Left kidney (tissue), 2 donors: ENCODE measurements around the gene SLC9A9. TPM values are rescaled to one million over a fixed set of nuclear protein-coding genes. Genes with fewer than 3 reads are reported as not detected.
"Not testable (repeated sequence)": the region's sequence is repeated elsewhere in the genome, so short reads cannot be mapped to it uniquely, and the experiment has no call there.

ENCODE experiments used
- DNase-seq: peaks from one replicate; pipeline ENCODE4 v3.0.0-alpha.2; 2013
- polyA plus RNA-seq: library from polyadenylated mRNA; unstranded; fragments of 120-200 nt; gene quantifications from one replicate; pipeline ENCODE4 v1.2.1, GENCODE V29; 2013; ENCODE audit not compliant: insufficient read length

SLC9A9 gene
- polyA plus RNA-seq, 1 donor = 5.9 TPM

DNA sequence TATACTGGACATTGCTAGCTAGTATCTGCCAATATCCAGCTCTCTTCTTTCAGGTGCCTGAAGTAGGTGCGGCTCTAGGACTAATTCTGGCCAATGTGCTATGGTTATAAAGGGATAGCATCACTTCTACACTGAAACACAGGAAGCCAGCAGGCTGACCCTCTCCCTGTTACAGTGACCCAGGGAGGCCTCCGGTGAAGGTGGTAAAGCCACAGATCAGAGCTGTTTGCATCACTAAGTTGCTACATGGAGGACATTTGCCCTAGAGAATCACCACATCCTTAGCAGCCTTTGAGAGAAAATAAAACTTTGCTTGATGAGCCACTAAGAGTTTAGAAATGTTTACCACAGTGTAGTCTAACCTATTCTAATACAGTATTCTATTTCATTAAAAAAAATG lies 567.3 kb downstream of the SLC9A9 start:
- no peak for DNase-seq

GRCh38 chr3:143279567-143279966 lies 568.7 kb downstream of the SLC9A9 start:
- not testable (repeated sequence) for DNase-seq

- DNase-seq = no peak
These were observed 569.5 kb downstream of the SLC9A9 start for GRCh38 chr3:143278721-143279120.

GRCh38 chr3:143277531-143277930 lies 570.7 kb downstream of the SLC9A9 start:
- DNase-seq = no peak

DNA sequence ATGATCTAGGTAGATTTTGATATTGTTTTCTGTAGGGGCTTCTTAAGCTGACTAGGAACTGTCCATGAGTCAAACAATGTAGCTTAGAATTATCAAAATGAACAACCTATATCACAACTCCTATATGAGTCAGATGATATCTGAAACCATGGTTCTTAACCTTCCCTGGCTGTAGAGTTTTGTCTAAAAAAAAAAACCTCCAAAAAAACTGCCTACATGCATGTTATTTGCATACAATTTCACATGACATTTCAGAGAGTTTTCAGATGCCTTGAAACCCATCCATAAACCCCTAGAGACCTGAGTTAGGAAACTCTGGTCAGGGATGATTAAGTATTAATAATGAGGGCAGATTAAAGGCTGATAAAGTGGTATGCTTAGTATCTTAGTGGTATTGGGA lies 571.7 kb downstream of the SLC9A9 start:
- DNase-seq = no peak

DNA sequence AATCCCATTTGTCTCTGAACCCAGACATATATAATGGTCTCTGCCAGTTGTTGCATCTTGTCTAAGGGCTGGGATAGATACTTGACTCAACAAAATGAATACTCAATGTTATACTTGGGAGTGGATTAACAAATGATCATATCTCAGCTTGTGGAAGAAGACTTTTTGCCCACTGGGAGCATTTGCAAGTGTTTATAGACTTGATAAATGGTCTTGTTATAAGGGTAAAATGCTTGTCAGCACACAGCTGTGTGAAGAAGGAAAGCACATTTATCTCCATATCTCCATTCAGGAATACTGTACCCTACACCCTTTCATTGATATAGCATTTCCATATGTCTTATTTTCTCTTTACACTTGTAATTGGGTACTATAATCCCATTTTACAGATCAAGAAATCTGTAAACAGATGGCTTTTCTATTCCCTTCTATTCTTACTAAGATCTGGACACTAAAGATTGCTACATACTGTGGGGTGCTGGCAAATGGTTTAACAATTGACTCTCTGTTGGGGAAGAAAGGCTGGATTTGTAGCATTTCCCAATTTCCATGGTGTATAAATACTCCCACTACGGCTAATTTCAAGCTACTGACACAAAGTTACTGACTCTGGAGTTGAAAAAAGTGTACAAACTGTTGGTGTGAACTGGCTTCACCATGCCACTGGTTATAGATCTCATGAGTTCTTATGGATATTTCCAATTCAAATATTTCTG lies 574.1 kb downstream of the SLC9A9 start:
- no peak for DNase-seq

DNA sequence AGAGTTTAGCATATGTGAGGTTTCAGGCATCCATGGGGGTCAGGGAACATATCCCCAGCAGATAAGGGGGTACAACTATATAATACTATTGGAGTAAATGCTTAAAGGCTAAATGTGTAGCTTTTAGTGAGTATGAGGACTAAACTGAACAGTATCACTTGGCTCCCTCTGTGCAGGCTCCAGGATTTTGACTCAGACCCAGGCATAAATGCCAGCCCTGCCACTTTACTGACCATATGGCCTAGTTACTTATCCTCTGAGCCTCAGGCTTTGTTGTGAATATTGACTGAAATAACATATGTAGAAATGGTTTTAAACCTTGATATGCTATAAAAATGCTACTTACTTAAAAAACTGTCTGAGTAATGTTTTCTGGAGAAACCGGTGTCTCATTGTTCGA lies 577.1 kb downstream of the SLC9A9 start:
- DNase-seq = no peak

- DNase-seq = no peak
These were observed 578.5 kb downstream of the SLC9A9 start for GRCh38 chr3:143269741-143270140.

DNA sequence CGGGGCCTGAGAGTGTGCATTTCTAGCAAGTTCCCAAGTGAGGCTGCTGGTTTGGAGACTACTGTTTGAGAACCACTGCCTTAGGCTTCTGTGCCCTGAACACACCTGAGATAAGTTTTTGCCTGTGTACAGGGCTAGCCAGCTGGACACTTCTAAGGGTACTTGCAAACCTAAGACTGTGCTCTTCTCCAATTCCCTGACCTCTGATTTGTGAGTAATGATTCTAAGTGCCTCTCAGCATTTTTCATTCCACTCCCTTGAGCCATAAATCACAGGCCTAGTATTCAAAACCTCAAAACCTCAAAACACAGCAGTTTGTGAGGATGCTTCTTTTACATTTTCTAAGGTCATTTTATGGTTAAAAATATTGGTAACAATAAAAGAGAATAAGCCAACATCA lies 580.3 kb downstream of the SLC9A9 start:
- DNase-seq = no peak

DNA sequence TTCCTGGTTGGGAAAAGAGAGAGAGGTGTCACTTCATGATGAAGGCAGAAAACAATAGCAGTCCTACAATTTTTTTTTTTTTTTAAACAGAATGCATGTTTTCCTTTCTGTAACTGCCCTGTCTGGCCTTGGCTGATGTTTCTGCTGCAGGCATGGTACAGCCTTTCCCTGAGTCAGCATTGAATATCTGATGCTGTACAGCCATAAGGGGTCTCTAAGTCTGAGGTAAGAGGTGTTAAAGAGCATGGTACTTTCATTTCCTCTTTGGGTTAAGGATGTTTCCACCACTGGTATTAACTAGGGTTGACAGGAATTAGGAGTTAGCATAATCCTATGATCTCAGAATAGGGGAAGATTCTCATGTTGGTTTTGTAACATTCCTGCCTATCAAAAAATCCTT lies 581.3 kb downstream of the SLC9A9 start:
- no peak for DNase-seq

DNA sequence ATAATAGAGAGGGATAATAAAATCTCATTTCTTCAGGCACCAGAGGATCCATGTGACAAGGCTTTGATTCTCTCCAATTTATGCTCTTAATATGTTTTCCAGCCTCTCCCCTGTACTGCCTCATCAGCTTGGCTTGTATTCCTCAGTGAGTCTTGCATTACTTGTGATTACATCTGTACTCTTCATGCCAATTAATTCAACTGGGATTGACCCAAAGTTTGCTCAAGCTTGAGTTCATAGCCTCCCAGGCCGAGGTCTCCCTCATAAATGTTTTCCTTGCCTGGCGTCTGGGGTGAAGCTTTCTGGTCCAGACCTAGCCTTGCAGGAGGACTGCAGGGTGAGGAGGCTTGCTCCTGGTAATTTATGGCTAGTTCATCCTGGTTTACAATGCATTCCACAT lies 581.8 kb downstream of the SLC9A9 start:
- DNase-seq = no peak

DNA sequence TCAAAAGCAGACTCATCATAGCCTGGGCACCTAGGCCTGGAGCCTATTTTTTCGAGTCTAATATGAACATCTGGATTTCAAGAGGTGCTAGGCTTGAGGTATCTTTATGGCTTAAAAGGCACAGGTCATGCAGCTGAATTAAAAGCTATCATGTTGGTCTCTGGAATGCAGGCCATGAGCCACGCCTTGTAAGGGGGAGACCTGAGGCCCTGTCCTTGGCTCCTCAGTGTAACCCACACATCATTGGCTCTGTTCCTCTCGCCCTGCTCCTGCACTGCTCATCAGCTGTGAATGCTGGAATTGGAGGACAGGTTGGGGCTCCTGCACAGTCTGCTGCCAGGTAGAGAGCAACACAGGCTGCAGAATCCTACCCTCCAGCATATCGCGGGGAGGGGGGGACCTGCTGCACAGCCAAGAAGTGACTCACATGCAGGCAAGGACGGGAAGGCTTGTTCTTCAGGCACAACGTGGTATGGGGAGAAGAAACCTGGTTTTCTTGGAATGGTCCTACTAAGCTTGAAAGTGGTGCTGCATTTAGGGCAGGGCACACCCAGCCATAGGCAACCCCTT lies 582.7 kb downstream of the SLC9A9 start:
- no peak for DNase-seq

DNA sequence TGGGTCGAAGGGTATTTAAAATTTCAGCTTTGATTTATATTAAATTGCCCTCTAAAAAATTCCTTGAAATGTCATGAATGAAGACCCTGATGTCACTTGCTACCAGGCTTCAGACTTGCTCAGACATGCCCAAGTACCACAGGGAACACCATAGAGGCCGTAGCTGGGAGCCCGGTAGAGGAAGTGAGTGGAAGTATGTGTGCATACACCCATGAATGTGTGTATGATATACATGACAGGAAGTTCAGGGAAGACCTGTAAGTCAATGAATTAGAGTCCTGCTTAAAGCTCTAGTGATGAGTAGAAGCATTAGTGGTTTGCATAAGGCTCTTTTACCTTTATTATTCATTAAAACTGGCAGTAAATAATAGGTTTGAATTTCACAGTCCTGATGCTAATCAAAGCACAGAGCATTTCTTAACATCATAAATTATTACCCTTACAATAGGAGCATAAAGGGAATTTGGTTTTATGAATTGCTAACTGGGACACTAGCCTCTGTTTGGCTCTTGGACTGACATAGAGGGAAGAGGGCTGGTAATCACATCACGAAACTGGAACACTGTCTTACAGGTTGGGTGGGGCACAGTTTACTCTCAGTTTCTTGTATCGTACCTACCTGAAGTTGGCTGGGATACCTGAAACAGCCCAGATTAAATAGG lies 584.3 kb downstream of the SLC9A9 start:
- DNase-seq = no peak

DNA sequence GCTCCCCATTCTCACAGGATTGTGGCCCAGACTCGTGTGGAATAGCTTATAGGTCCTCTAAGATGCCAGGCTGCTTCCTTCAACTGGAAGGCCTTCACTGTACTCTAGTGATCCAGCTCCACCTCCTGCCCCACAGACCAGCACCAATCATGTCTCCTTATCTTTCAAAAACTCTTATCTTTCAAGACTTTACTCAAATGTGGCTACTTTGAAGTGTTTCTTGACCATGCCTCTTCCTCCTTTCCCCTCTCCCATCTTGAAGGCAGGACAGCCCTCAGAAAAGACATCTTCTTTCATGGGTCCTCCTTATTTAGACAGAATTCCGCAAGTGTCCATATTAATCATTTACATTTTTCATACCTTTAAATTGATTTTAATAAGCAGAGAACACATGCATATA lies 586.4 kb downstream of the SLC9A9 start:
- no peak for DNase-seq

GRCh38 chr3:143258692-143259091 lies 589.6 kb downstream of the SLC9A9 start:
- DNase-seq = no peak

- DNase-seq = no peak
These were observed 591.9 kb downstream of the SLC9A9 start for GRCh38 chr3:143256416-143256815.

GRCh38 chr3:143255739-143256138 lies 592.5 kb downstream of the SLC9A9 start:
- DNase-seq = no peak

- DNase-seq = no peak
These were observed 595.3 kb downstream of the SLC9A9 start for GRCh38 chr3:143252931-143253330.

GRCh38 chr3:143249014-143249413 lies 599.3 kb downstream of the SLC9A9 start:
- DNase-seq = no peak

DNA sequence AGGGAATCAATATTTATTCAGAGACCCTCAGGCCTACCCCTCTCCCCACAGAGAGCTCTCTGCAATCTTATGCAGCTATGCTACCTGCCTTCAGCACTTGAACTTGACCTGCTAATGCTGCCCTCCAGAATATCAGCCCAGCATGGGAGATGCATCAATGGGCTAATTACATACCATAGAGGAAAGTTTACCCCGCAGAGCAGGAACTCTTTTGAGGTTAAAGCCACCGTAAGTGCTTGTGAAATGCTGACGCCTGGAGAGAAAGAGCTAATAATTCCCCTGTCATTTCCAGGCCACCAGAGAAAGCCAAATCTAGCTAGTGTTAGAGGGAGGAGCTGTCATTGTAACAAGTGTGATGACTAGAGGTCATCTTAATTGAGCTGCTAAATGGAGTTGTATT lies 601.2 kb downstream of the SLC9A9 start:
- DNase-seq = no peak

DNA sequence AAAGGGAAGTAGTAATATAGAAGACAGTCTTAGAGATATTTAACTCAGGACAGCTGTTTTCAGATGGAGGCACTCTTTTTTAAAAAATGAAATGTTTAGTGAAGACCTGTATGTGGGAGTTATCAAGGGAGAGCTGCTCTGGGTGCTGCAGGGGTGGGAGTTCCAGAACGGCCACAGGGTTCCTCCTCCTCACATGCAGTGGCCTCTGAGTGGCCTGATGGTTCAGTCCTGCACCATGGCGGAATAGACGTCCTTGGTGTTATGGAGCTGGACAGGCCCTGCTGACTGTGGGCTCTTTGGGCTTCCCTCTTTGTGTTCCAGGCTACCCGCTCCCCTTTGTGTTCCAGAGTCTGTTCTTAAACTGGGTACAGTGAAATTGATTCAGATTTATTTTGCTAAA lies 602.6 kb downstream of the SLC9A9 start:
- no peak for DNase-seq

GRCh38 chr3:143244516-143245063 lies 603.7 kb downstream of the SLC9A9 start:
- no peak for DNase-seq

DNA sequence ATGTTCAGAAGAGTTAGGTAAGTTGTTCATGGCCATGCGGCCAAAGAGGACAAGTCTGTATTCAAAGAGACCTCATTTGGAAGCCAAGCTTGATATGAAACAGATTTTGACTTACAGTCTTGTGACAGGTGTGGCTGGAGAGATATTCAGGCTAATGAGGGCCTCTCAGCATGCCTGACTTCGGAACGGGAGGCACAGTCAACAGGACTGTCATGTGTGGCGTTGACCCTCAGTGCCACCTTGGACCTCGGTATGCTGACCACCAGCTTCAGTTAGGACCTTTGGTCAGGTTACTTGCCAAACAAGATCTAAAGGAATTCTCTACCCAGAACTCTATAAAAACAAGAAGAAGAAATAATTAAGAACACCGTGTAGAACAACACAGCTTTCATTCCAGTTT lies 604.6 kb downstream of the SLC9A9 start:
- no peak for DNase-seq
